SH-SY5Y (cell line): ENCODE measurements around the gene MEIS2.

Experiments used
- GATA2 ChIP-seq: IDR thresholded peaks from 2 replicates; pipeline ENCODE4 v1.6.1; 2011; ENCODE audit warnings: mild to moderate bottlenecking, low read depth, low read length
- GATA3 ChIP-seq: IDR thresholded peaks from 2 replicates; pipeline ENCODE4 v1.6.1; 2011; ENCODE audit warnings: low read depth, mild to moderate bottlenecking, low read length, moderate library complexity

DNA sequence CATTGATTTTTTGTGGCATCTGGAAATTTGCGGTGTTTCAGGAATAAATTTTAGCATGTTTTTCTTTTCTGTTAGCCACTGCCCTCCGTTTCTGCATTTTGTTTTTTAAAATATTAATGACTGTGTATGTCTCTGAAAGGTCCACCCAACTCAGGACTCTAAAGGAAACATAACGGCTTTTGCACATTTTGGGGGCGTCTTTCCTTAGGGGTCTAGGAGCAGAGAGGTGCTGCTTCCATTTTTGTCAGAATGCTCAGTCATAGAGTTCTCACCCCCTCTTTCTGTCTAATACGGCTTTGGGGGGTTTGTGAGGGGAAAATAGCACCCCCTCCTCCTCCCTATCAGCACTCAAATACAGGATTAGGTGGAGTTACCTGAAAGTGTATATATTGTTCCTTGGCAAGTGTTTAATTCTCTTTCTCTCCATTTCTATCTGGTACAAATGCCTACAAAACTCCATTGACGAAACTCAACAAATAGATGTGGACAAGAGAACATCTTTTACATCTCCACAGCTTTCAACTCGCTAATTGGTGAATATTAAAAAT, 219.4 kb downstream of the MEIS2 start:
- no peak for TF ChIP-seq GATA2
- TF ChIP-seq GATA3: no peak
